Endothelial cell (in vitro differentiated cells): ENCODE results near the gene SH2D5. TPM values are rescaled to one million over a fixed set of nuclear protein-coding genes. Genes with fewer than 3 reads are reported as not detected.

Experiments
- DNase-seq: peaks from one replicate; pipeline ENCODE4 v3.0.0; 2021; ENCODE audit warnings: low spot score
- H3K27ac Mint-ChIP-seq: one replicate; pipeline ENCODE4 v1.8.0; 2021; ENCODE audit warnings: mixed read lengths, inconsistent platforms; ENCODE audit not compliant: unreplicated experiment
- H3K27me3 Mint-ChIP-seq: one replicate; pipeline ENCODE4 v1.8.0; 2021; ENCODE audit warnings: mild to moderate bottlenecking, moderate library complexity, mixed read lengths, inconsistent platforms; ENCODE audit not compliant: unreplicated experiment
- H3K36me3 Mint-ChIP-seq: one replicate; pipeline ENCODE4 v1.8.0; 2021; ENCODE audit warnings: mild to moderate bottlenecking, low read depth, mixed read lengths, inconsistent platforms; ENCODE audit not compliant: unreplicated experiment
- H3K4me1 Mint-ChIP-seq: one replicate; pipeline ENCODE4 v1.8.0; 2021; ENCODE audit warnings: mild to moderate bottlenecking, mixed read lengths, inconsistent platforms; ENCODE audit not compliant: unreplicated experiment
- H3K4me3 Mint-ChIP-seq: one replicate; pipeline ENCODE4 v1.8.0; 2021; ENCODE audit warnings: mild to moderate bottlenecking, mixed read lengths, inconsistent platforms; ENCODE audit not compliant: unreplicated experiment
- H3K9me3 Mint-ChIP-seq: one replicate; pipeline ENCODE4 v1.8.0; 2021; ENCODE audit warnings: mixed read lengths, inconsistent platforms; ENCODE audit not compliant: unreplicated experiment
- CTCF ChIP-seq: fragments of 200-600 bp; sonication (generic); IDR thresholded peaks from one replicate; pipeline ENCODE4 v1.5.0; 2021; ENCODE audit warnings: antibody characterized with exemption; ENCODE audit not compliant: unreplicated experiment
- total RNA-seq: library from RNA; stranded (reverse); fragmentation: NEBNext Ultra II Directional; extraction: Animal tissue kit (Norgen Biotek cat#: 25700); gene quantifications from one replicate; pipeline ENCODE4 v1.2.1, GENCODE V29; 2021; ENCODE audit not compliant: unreplicated experiment

SH2D5 gene
- total RNA-seq, 1 donor from 2014 or later, result 0.26 TPM

- H3K4me1 Mint-ChIP-seq, result peaks cover 11% of the 10 kb centered on the region
- no peak overlapping the region for H3K4me3 Mint-ChIP-seq
- DNase-seq, result no peak
- no peak overlapping the region for H3K27ac Mint-ChIP-seq
- peaks cover 9% of the 10 kb centered on the region for H3K27me3 Mint-ChIP-seq
- no peak for TF ChIP-seq CTCF
- peaks cover 9% of the 10 kb centered on the region for H3K36me3 Mint-ChIP-seq
- no peaks in the 10 kb centered on the region for H3K9me3 Mint-ChIP-seq
Measured at GRCh38 chr1:20689645-20690056, 42.9 kb downstream of the SH2D5 start.

GRCh38 chr1:20686883-20687725, 45.4 kb downstream of the SH2D5 start:
- no peaks in the 10 kb centered on the region for H3K9me3 Mint-ChIP-seq

GRCh38 chr1:20685741-20686140, 46.8 kb downstream of the SH2D5 start:
- Mint-ChIP-seq H3K4me3 (no peak overlapping the region), H3K27ac (no peak overlapping the region), H3K9me3 (no peaks in the 10 kb centered on the region), H3K4me1 (peaks cover 11% of the 10 kb centered on the region), H3K36me3 (peaks cover 9% of the 10 kb centered on the region), H3K27me3 (peaks cover 9% of the 10 kb centered on the region)
- no peak for TF ChIP-seq CTCF
- no peak for DNase-seq

More at GRCh38 chr1:20686883-20687725, 45.4 kb downstream of the SH2D5 start:
- no peak for DNase-seq
- no peak overlapping the region for H3K27ac Mint-ChIP-seq
- H3K4me3 Mint-ChIP-seq, result no peak overlapping the region
- peaks cover 9% of the 10 kb centered on the region for H3K36me3 Mint-ChIP-seq
- TF ChIP-seq CTCF, result no peak
- peaks cover 11% of the 10 kb centered on the region for H3K4me1 Mint-ChIP-seq
- H3K27me3 Mint-ChIP-seq, result peaks cover 9% of the 10 kb centered on the region

- peaks cover 9% of the 10 kb centered on the region for H3K36me3 Mint-ChIP-seq
- TF ChIP-seq CTCF, result no peak
- H3K4me1 Mint-ChIP-seq, result peaks cover 11% of the 10 kb centered on the region
- no peaks in the 10 kb centered on the region for H3K9me3 Mint-ChIP-seq
- H3K27me3 Mint-ChIP-seq, result peaks cover 10% of the 10 kb centered on the region
- DNase-seq, result no peak
- peak overlapping the region; percentile 78 for H3K27ac Mint-ChIP-seq
- no peak overlapping the region for H3K4me3 Mint-ChIP-seq
Measured at GRCh38 chr1:20685099-20685662, 47.3 kb downstream of the SH2D5 start.

DNA sequence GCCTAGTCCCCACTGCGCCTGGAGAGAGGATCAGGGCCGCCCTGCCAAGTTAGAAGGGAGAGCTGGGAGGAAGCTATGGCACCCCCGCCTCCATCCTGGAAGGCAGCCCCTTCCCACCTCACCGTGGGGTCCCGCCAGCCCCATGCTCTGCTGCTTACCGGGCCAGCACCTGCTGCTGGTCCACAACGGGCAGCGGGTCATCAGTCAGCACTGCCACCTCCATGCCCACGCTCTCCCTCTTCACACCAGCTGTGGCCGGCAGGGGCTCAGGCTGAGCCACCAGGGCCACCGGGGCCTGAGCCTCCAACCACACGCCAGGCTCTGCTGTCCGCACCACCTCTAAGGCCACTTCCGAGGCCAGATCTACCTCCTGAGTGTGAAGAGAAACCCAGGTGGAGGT, 47.9 kb downstream of the SH2D5 start:
- Mint-ChIP-seq H3K4me3 (no peak overlapping the region), H3K36me3 (peaks cover 9% of the 10 kb centered on the region), H3K27ac (no peak overlapping the region), H3K9me3 (no peaks in the 10 kb centered on the region), H3K4me1 (peaks cover 11% of the 10 kb centered on the region), H3K27me3 (peaks cover 10% of the 10 kb centered on the region)
- no peak for TF ChIP-seq CTCF
- DNase-seq, result no peak
